Left colon (tissue), 2 donors: Measurements from ENCODE around the gene LRCH1. TPM values are rescaled to one million over a fixed set of nuclear protein-coding genes. Genes with fewer than 3 reads are reported as not detected.

Experiments used
- ATAC-seq: fragments of 200-7000 bp; cut with Tn5 transposase; one replicate; pipeline ENCODE4 v1.9.1; 2020; ENCODE audit warnings: mild to moderate bottlenecking, moderate library complexity
- DNase-seq, 2 donors: peaks; one replicate each; pipeline ENCODE4 v3.0.0-alpha.2; 2020
- intact Hi-C, 2 donors: fragments of 100-400 bp; cut with DNase I in 1 of 2; cut with micrococcal nuclease in 1 of 2; formaldehyde crosslinking; loops; one replicate each; pipeline versions ENCODE4 v1.11.2 to v1.14.0; 2022; cut with DNase I, micrococcal nuclease
- total RNA-seq, 2 donors: library from RNA; stranded (reverse); fragmentation: NEBNext Ultra II Directional; extraction: Animal tissue kit (Norgen Biotek cat#: 25700); gene quantifications; one replicate each; pipeline ENCODE4 v1.2.1, GENCODE V29; 2021
- donor health status: DM: no; HTN: no; CAD: no.
- donor health status: DM: yes; HTN: yes; CAD: no.

The LRCH1 gene
- total RNA-seq, 2 donors from 2014 or later, result 13.9 to 17.9 TPM

DNA sequence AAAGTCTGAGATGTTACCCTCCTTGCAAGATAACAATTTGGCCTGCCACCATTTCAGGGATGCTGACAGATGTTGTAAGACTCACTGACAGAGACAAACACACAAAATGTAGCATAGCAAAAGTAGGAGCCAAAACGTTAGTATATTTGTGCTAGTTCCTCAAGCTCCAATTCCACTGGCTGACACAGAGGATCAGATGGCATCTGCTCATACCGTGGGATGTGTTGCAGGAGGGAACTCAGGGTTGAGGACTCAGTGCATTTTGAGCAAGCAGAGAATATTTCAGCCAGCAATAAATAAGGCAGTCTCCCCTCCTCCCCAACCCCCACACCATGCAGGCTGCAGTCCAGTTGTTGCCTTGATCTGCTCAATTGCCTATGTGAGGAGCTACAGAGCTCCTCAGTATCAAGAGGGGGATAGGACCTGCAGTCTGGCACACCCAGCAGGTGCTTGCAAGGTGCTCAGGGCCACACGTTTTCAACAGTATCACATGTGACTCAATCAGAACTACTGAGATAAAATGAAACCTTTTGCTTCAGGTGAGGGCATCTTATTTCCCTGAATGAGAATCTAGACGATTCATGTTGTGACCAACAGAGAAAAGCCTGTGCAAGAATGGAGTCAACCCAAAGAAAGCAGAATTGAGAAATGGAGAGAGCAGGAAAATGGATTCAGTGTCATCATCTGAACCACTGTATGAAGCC lies 23.6 kb upstream of the LRCH1 start:
- no peak for ATAC-seq
- DNase-seq, result no peak
- intact Hi-C loops, result no loop called here

DNA sequence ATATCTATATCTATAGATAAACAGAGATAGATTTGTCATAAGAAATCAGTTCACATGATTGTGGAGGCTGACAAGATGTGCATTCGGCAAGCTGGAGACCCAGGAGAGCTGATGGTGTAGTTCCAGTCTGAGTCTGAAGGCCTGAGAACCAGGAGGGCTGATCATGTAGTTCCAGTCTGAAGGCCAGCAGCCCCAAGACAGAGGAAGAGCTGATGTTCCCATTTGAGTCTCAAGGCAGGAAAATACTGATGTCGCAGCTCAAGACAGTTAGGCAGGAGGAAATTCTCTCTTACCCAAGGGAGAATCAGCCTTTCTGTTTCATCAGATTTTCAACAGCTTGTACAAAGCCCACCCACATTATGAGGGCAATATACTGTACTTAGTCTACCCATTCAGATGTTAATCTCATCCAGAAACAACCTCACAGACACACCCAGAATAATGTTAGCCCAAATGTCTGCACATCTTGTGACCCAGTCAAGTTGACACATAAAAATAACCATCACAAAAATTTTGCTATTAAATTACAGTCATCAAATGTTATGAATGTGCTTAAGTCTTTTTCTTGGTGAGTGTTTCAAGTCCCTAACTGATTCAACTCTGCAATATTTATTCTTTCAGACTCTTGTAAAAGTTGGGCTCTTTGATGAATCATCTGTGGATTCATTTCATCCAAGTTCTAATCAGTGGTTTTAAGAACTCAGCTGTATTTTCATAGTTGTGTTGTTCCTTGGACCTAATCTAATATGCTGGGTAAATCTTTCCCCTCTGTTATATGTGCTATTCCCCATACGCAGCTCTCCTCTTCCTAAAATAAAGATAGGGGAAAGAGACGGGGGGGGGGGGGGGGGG lies 22.7 kb upstream of the LRCH1 start:
- ATAC-seq (no peak), DNase-seq (no peak)
- intact Hi-C loops, result no loop called here

DNA sequence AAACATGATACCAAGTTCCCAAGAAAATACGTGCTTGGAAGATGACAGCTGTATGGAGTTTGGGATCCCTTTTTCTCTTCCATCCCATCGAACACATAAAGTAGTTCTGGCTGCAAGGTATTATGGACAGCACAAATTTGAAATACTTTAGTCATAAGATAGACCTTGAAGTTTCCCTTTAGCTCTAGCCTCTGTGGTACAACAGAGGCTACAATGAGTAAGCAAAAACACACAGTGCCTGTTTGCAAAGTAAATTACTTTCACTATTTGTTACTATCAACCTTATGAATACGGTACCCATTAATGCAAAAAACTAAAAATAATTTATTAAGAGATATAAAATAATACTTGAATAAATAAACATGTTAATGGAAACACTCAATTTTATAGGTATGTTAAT lies 21.0 kb upstream of the LRCH1 start:
- ATAC-seq (no peak), DNase-seq (no peak)
- intact Hi-C loops, result no loop called here

- DNase-seq, result no peak
- intact Hi-C loops, result no loop called here
- no peak for ATAC-seq
These were observed 18.0 kb upstream of the LRCH1 start for GRCh38 chr13:46535002-46535401.

- no peak for DNase-seq
- ATAC-seq, result no peak
- intact Hi-C loops, result no loop called here
These were observed 17.1 kb upstream of the LRCH1 start for GRCh38 chr13:46535825-46536224.

GRCh38 chr13:46536341-46536740 lies 16.6 kb upstream of the LRCH1 start:
- no peak for ATAC-seq
- DNase-seq, result no peak
- intact Hi-C loops, result no loop called here

DNA sequence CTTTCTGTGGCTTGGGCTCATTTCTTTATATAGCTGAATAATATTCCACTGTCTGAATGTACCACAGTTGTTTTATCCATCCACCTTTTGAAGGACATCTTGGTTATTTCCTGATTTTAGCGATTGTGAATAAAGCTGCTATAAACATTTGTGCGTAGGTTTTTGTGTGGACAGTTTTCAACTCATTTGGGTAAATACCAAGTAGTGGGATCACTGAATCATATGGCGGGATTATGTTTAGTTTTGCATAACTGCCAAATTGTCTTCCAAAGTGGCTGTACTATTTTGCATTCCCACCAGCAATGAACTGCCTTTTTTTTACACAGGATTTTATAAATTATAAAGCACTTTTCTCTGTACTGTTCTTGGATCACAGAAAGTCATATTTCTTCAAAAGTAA lies 13.7 kb upstream of the LRCH1 start:
- DNase-seq, result no peak
- intact Hi-C loops, result no loop called here
- ATAC-seq, result no peak

- DNase-seq, result no peak
- intact Hi-C loops, result no loop called here
- no peak for ATAC-seq
These were observed 11.8 kb upstream of the LRCH1 start for GRCh38 chr13:46541210-46541609.

GRCh38 chr13:46542833-46543232 lies 10.1 kb upstream of the LRCH1 start:
- no peak for ATAC-seq
- intact Hi-C loops, result no loop called here
- no peak for DNase-seq

- DNase-seq (no peak), ATAC-seq (no peak)
- intact Hi-C loops, result no loop called here
These were observed 9.7 kb upstream of the LRCH1 start for GRCh38 chr13:46543287-46543686.

DNA sequence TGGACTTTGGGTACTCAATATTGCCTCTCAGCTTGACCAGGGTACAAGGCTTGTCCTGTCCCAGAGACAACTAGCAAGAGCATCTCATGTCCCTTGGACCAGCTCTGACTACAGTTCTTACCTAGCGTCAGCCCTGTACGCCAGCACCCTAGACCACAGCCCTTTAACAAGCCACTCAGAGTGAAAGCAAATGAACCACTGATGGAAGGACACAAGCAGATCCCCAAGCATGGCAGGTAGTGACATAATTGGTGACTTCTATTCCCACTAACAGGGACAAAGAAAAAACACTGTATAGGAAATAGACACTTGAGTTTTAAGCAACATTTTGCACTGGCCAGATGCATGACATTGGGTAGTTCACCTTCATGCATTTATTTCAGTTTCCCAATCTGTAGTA lies 8.8 kb upstream of the LRCH1 start:
- intact Hi-C loops, result no loop called here
- no peak for DNase-seq
- no peak for ATAC-seq

DNA sequence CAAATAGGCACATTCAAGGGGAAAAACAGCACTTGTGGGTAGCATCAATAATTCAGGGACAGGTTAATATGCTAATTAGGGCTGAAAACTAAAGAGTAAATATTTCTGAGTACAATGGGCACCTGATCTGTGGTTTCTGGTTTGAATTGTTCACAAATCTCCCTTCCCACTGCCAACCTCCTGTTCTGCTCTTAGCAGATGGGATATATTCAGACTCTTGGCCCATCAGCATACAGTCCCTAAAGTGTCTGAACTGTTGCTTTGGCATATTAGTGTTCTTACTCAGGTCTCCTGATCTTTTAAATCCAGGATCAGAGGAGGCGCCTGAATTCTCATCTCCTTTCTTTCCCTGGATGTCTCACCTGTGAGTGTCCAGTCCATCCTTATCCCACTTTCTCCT lies 8.2 kb upstream of the LRCH1 start:
- no peak for DNase-seq
- intact Hi-C loops, result no loop called here

DNA sequence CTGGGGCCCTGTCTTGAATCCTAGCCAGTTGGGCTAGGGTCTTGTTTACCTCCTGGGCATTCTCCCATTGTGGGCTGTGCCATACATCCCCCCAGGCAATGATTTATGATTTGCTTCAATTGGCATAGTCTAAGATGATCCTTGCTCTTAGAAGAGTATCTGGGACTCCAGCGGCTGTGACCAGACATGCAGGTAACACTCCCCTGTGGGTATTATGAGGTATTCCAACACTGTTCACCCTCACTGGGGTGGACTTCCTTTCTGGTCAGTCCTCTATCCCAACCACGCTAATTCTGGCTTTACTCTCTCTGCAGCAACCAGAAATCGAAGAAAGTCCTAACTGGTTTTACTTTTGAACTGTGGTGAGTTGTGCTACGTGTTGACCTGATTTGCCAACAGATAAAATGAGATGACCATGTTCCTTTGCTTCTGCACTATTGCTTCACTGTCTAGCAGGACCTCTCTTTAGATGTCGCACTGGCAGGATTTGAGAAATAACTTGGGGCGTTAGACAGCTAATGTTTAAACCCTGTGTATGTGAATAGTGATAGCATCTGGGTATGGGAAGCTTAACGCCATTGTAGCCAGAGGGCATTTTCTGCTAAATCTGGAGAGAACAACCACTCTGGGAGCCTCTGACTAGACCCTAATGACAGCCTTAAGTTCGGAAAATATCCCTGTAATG lies 6.7 kb upstream of the LRCH1 start:
- no peak for ATAC-seq
- intact Hi-C loops, result no loop called here
- DNase-seq, result no peak

More for the DNA sequence above, 8.2 kb upstream of the LRCH1 start:
- ATAC-seq, result no peak

GRCh38 chr13:46550822-46551221 lies 2.1 kb upstream of the LRCH1 start:
- DNase-seq (no peak), ATAC-seq (no peak)
- intact Hi-C loops, result loop anchor here in 1 of 2 donors (2.0 to 10.0 kb wide), 3 partner anchors 64 to 170 kb away; no protein-coding TSS in a partner anchor

- DNase-seq, result peak; percentile 75 to 91
- ATAC-seq, result peak; percentile 48
- intact Hi-C loops, result loop anchor here in 1 of 2 donors (2.0 to 10.0 kb wide), 3 partner anchors 63 to 169 kb away; no protein-coding TSS in a partner anchor
These were observed 1.3 kb upstream of the LRCH1 start for GRCh38 chr13:46551410-46552302.

GRCh38 chr13:46552303-46552682 lies 677 bp upstream of the LRCH1 start:
- no peak for ATAC-seq
- intact Hi-C loops, result loop anchor here in 1 of 2 donors (10.0 kb wide), 2 partner anchors 63 to 103 kb away; no protein-coding TSS in a partner anchor

DNA sequence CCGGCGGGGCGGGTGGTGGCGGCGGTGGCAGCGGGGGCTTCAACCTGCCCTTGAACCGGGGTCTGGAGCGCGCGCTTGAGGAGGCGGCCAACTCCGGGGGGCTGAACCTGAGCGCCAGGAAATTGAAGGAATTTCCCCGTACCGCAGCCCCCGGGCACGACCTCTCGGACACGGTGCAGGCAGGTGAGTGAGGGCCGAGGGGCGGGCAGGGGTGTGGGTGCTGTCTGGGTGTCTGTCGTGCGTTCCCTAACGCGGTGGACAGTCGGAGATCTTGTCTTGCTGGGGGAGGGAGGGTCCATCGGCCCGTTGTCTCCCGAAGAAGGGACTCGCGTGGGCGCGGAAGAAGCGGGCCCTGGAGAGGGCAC lies 533 bp downstream of the LRCH1 start:
- ATAC-seq (peak; percentile 14), DNase-seq (peak in 1 of 2 donors; percentile 55)
- intact Hi-C loops, result loop anchor here in 1 of 2 donors (10.0 kb wide), 2 partner anchors 61 to 101 kb away; no protein-coding TSS in a partner anchor

More at GRCh38 chr13:46552303-46552682, 677 bp upstream of the LRCH1 start:
- peak in 1 of 2 donors; percentile 41 for DNase-seq
